Heart left ventricle (tissue), 16 donors: ENCODE data around the gene CTTNBP2. TPM values are rescaled to one million over a fixed set of nuclear protein-coding genes. Genes with fewer than 3 reads are reported as not detected.

Source experiments
- ATAC-seq, 4 donors: fragments of 200-7000 bp; cut with Tn5 transposase; one replicate each; pipeline ENCODE4 v1.9.1; 2020 to 2022; ENCODE audit warnings: moderate library complexity in 4 of 4, mild to moderate bottlenecking in 3 of 4, moderate number of reproducible peaks in 1 of 4
- DNase-seq, 5 donors: peaks; one replicate each; pipeline ENCODE4 v3.0.0-alpha.2; 2020
- H3K27ac ChIP-seq, 12 donors: fragments of 200-600 bp; sonication (generic) in 4 of 12; one replicate each; pipeline versions ENCODE4 v1.5.0 to v1.8.0; 2016 to 2022; ENCODE audit warnings: mild to moderate bottlenecking in 2 of 12
- H3K27me3 ChIP-seq, 9 donors: fragments of 200-600 bp; sonication (generic) in 2 of 9; one replicate each; pipeline versions ENCODE4 v1.5.1 to v1.8.0; 2016 to 2022; ENCODE audit warnings: mild to moderate bottlenecking in 3 of 9
- H3K36me3 ChIP-seq, 9 donors: fragments of 200-600 bp; sonication (generic) in 2 of 9; one replicate each; pipeline versions ENCODE4 v1.5.0 to v1.8.0; 2018 to 2022; ENCODE audit warnings: mild to moderate bottlenecking in 2 of 9
- H3K4me1 ChIP-seq, 12 donors: fragments of 200-600 bp; sonication (generic) in 4 of 12; one replicate each; pipeline versions ENCODE4 v1.5.0 to v1.8.0; 2016 to 2022; ENCODE audit warnings: mild to moderate bottlenecking in 3 of 12
- H3K4me3 ChIP-seq, 12 donors: fragments of 200-600 bp; sonication (generic) in 4 of 12; one replicate each; pipeline versions ENCODE4 v1.5.0 to v1.8.0; 2017 to 2022; ENCODE audit warnings: mild to moderate bottlenecking in 9 of 12, moderate library complexity in 4 of 12
- H3K9me3 ChIP-seq, 12 donors: fragments of 200-600 bp; sonication (generic) in 4 of 12; one replicate each; pipeline versions ENCODE4 v1.5.0 to v1.8.0; 2016 to 2022; ENCODE audit warnings: mild to moderate bottlenecking in 1 of 12
- CTCF ChIP-seq, 12 donors: fragments of 200-600 bp; sonication (generic) in 4 of 12; IDR thresholded peaks; one replicate each; pipeline versions ENCODE4 v1.5.0 to v1.8.0; 2018 to 2022; ENCODE audit warnings: antibody characterized with exemption in 12 of 12, mild to moderate bottlenecking in 5 of 12
- POLR2A ChIP-seq, 2 donors: fragments of 450-650 bp; IDR thresholded peaks; one replicate each; pipeline ENCODE4 v1.6.1; 2017; ENCODE audit warnings: antibody characterized with exemption in 2 of 2, mild to moderate bottlenecking in 2 of 2, moderate library complexity in 2 of 2
- WGBS, 4 donors: extraction: QIAGEN DNeasy Blood & Tissue Kit in 2 of 4; methylation state at CpG; one replicate each; pipeline versions ENCODE4 v1.1.5 to v1.1.7; 2013 to 2018; 5-methylcytosine and 5-hydroxymethylcytosine counted together
- intact Hi-C, 10 donors: fragments of 100-400 bp; cut with DNase I; formaldehyde crosslinking; loops; one replicate each; pipeline versions ENCODE4 v1.11.1 to v1.14.2; 2022
- polyA plus RNA-seq, 2 donors: library from polyadenylated mRNA; stranded (reverse); fragments of 200-250 nt; gene quantifications; one replicate each; pipeline ENCODE4 v1.2.3, GENCODE V29; 2013
- total RNA-seq, 9 donors: library from RNA; depleted of rRNA in 2 of 9; stranded (reverse); fragments of >200 nt in 2 of 9; fragmentation: NEBNext Ultra II Directional in 3 of 9; extraction: Animal tissue kit (Norgen Biotek cat#: 25700) in 3 of 9; gene quantifications; one replicate each; pipeline versions ENCODE4 v1.1.0 to v1.2.4, GENCODE V29; 2016 to 2023
- donor health status: ischemic (EF 13 %, LVEDD 7.1; RV severe dilation, severe dysfunction).
- donor health status: healthy with polysubstance abuse.
- donor health status: DM: no; HTN: yes; CAD: no.
- donor health status: DM: no; HTN: no; CAD: no.
- donor health status: ischemic (EF 25% LVEDD 6.9; RV normal size, moderate dysfunction).
- donor health status: ischemic (EF 25% LVEDD 5.7; RV mildly dilated, moderate dysfunction).
- donor health status: healthy.
- donor health status: DM: yes; HTN: yes; CAD: no.
- donor health status: ischemic (EF 35%, LVEDD 5.7; RV mildly dilated, moderate dysfunction).
- donor health status: nonischemic (EF 11% LVEDD 7.7; RV severe dilation, severe dysfunction).
- donor health status: DM: yes; HTN: yes; CAD: no.
- donor health status: PGD.
- donor health status: ischemic (EF 29% LVEDD 5.4; RV normal size, mild dysfunction).
- donor health status: nonischemic (EF 23%, LVEDD 6.1; RV moderate dilation, normal function).

Gene CTTNBP2
- total and polyA plus RNA-seq, 11 donors: 0.31 to 3.9 (median 0.76) TPM

- H3K9me3 ChIP-seq: no peaks in the 10 kb centered on the region
- no peak overlapping the region for H3K27ac ChIP-seq
- no peak for DNase-seq
- intact Hi-C loops: no loop called here
- no peaks in the 10 kb centered on the region for H3K4me1 ChIP-seq
- H3K27me3 ChIP-seq: no peaks in the 10 kb centered on the region
- ATAC-seq: no peak
- H3K4me3 ChIP-seq: no peak overlapping the region
- TF ChIP-seq POLR2A (IDR thresholded peaks at IDR 0.05): no peak
- no peaks in the 10 kb centered on the region for H3K36me3 ChIP-seq
Measured at GRCh38 chr7:117896339-117896738, 23.1 kb upstream of the CTTNBP2 start.

GRCh38 chr7:117895276-117895675, 22.0 kb upstream of the CTTNBP2 start:
- no peaks in the 10 kb centered on the region for H3K9me3 ChIP-seq
- DNase-seq (no peak), ATAC-seq (no peak)
- H3K27ac ChIP-seq: no peak overlapping the region
- H3K4me1 ChIP-seq: no peaks in the 10 kb centered on the region
- intact Hi-C loops: no loop called here
- H3K4me3 ChIP-seq: no peak overlapping the region
- 81 to 86% (median 84%) methylated on average over 3 of the region's 3 CpGs for WGBS, 4 donors
- no peaks in the 10 kb centered on the region for H3K27me3 ChIP-seq
- H3K36me3 ChIP-seq: no peaks in the 10 kb centered on the region
- TF ChIP-seq POLR2A (IDR thresholded peaks at IDR 0.05) (no peak), CTCF (IDR thresholded peaks at IDR 0.05) (no peak)

GRCh38 chr7:117894037-117894436, 20.8 kb upstream of the CTTNBP2 start:
- ATAC-seq: no peak

GRCh38 chr7:117892821-117893220, 19.6 kb upstream of the CTTNBP2 start:
- Histone ChIP-seq H3K27me3 (no peaks in the 10 kb centered on the region), H3K4me3 (no peak overlapping the region), H3K9me3 (no peaks in the 10 kb centered on the region), H3K36me3 (no peaks in the 10 kb centered on the region), H3K4me1 (no peaks in the 10 kb centered on the region), H3K27ac (no peak overlapping the region)
- 92 to 96% (median 94%) methylated on average over 2 of the region's 2 CpGs for WGBS, 4 donors
- DNase-seq: no peak
- intact Hi-C loops: no loop called here
- no peak for ATAC-seq
- no peak for TF ChIP-seq CTCF (IDR thresholded peaks at IDR 0.05)
- TF ChIP-seq POLR2A (IDR thresholded peaks at IDR 0.05): no peak

More at GRCh38 chr7:117894037-117894436, 20.8 kb upstream of the CTTNBP2 start:
- 86 to 97% (median 96%) methylated on average over 1 of the region's 1 CpG for WGBS, 4 donors
- no peaks in the 10 kb centered on the region for H3K27me3 ChIP-seq
- H3K9me3 ChIP-seq: no peaks in the 10 kb centered on the region
- no peak for DNase-seq
- H3K4me1 ChIP-seq: no peaks in the 10 kb centered on the region
- intact Hi-C loops: no loop called here
- H3K36me3 ChIP-seq: no peaks in the 10 kb centered on the region
- no peak overlapping the region for H3K27ac ChIP-seq
- no peak overlapping the region for H3K4me3 ChIP-seq
- TF ChIP-seq CTCF (IDR thresholded peaks at IDR 0.05) (no peak), POLR2A (IDR thresholded peaks at IDR 0.05) (no peak)

GRCh38 chr7:117889611-117890010, 16.4 kb upstream of the CTTNBP2 start:
- Histone ChIP-seq H3K4me1 (no peaks in the 10 kb centered on the region), H3K36me3 (no peaks in the 10 kb centered on the region), H3K4me3 (no peak overlapping the region), H3K9me3 (no peaks in the 10 kb centered on the region), H3K27ac (no peak overlapping the region), H3K27me3 (no peaks in the 10 kb centered on the region)
- DNase-seq (no peak), ATAC-seq (no peak)
- TF ChIP-seq CTCF (IDR thresholded peaks at IDR 0.05): no peak
- TF ChIP-seq POLR2A (IDR thresholded peaks at IDR 0.05): no peak
- intact Hi-C loops: no loop called here
